Measurements from ENCODE around the gene SNAI3. TPM values are rescaled to one million over a fixed set of nuclear protein-coding genes. Genes with fewer than 3 reads are reported as not detected.

The SNAI3 gene
- total and polyA plus RNA-seq, 2 of the 4 experiments (the other 2 are of a cell fraction), result 0.21 TPM; not detected in 1

DNA sequence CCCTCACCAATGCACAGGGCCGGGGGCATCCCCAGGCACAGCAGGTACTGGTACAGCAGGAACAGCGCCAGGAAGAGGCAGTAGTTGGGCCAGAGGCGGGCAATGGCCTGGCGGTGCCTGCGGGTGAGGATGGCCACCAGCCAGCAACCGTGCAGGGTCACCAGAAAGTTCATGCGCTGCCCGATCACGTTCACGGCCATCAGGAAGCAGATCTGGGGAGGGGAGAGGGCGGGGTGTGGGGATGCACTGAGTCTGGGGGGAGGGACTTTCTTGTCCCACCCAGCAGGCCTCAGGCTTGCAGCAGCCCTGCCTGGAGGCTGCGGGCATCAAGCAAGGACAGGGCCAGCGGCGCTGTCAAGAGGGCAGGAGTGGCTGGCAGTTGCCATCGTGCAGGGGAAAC, 45.4 kb upstream of the SNAI3 start:
- no TSS peak for BruUV-seq (replicated peaks)
- H3K27ac ChIP-seq (ENCODE audit: insufficient read depth, low read length), result no peak overlapping the region
- no peak overlapping the region for H3K4me3 ChIP-seq (ENCODE audit: insufficient read depth, low read depth, low read length)
- peak overlapping the region; percentile 59; the same call in 1 of the 2 replicates for H2AK5ac ChIP-seq (ENCODE audit: low read depth, low read length)
- ChIA-PET CTCF (no interaction called here), POLR2A (ENCODE audit: unreplicated experiment) (no interaction called here)
- H2BK15ac ChIP-seq (ENCODE audit: low read depth, low read length), result no peak overlapping the region
- H3K56ac ChIP-seq (ENCODE audit: extremely low read depth, insufficient read depth, low read length), result no peak overlapping the region
- H3K36me3 ChIP-seq (ENCODE audit: control insufficient read depth, insufficient read depth, low read length), result peaks cover 73% of the 10 kb centered on the region
- H3K79me1 ChIP-seq (ENCODE audit: low read depth in 1 of 2, low read length in 2 of 2), result peaks cover 0 to 41% of the 10 kb centered on the region in 2 experiments; a peak in 3 of 4 replicates
- no peaks in the 10 kb centered on the region for H3K9me3 ChIP-seq (ENCODE audit: control insufficient read depth, insufficient read depth, low read length)
- no peak overlapping the region for H2AK9ac ChIP-seq (replicated peaks; ENCODE audit: low read depth, low read length, poor library complexity)
- in situ Hi-C loops (cut with MboI; ENCODE audit: low sequenced_read_pairs), result no loop called here
- WGBS, 2 experiments (ENCODE audit: extremely low coverage in 2 of 2, insufficient read length in 1 of 2), result 95% methylated on average over 4 of the region's 15 CpGs; no CpG with 5 or more reads in 1 of the 2 experiments
- H3K4ac ChIP-seq (ENCODE audit: low read depth, low read length), result no peak overlapping the region
- no peaks in the 10 kb centered on the region for H3K27me3 ChIP-seq (ENCODE audit: control insufficient read depth, insufficient read depth, low read length)
- no peak overlapping the region for H2BK120ac ChIP-seq (ENCODE audit: low read depth, low read length)
- H3K18ac ChIP-seq (ENCODE audit: low read depth, low read length), result no peak overlapping the region
- H3K9me1 ChIP-seq (ENCODE audit: insufficient read depth, low read length), result no peaks in the 10 kb centered on the region; the same call in 1 of the 2 replicates
- TF ChIP-seq BHLHE40 (IDR thresholded peaks at IDR 0.05; ENCODE audit: low read depth, low read length) (no peak), CHD1 (IDR thresholded peaks at IDR 0.05; ENCODE audit: low read depth, low read length) (no peak), FOS (IDR thresholded peaks at IDR 0.05; ENCODE audit: low read depth, low read length) (no peak), RCOR1 (IDR thresholded peaks at IDR 0.05; ENCODE audit: insufficient replicate concordance, low read length) (no peak), MXI1 (IDR thresholded peaks at IDR 0.05; ENCODE audit: borderline replicate concordance, low read depth, low read length) (no peak), MAZ (IDR thresholded peaks at IDR 0.05; ENCODE audit: borderline replicate concordance, low read depth, low read length) (no peak), MAFK (IDR thresholded peaks at IDR 0.05; ENCODE audit: low read depth, low read length) (no peak), RFX5 (IDR thresholded peaks at IDR 0.05; ENCODE audit: low read depth, low read length) (no peak), CEBPB (IDR thresholded peaks at IDR 0.05; ENCODE audit: low read depth, low read length) (no peak), SMC3 (IDR thresholded peaks at IDR 0.05; ENCODE audit: low read depth, low read length) (no peak), RAD21 (IDR thresholded peaks at IDR 0.05; ENCODE audit: low read length) (no peak), POLR2A (IDR thresholded peaks at IDR 0.05; ENCODE audit: low read depth, low read length) (no peak), NFE2L2 (IDR thresholded peaks at IDR 0.05; ENCODE audit: low read depth, low read length) (no peak)
- TF ChIP-seq, protein P1, sequence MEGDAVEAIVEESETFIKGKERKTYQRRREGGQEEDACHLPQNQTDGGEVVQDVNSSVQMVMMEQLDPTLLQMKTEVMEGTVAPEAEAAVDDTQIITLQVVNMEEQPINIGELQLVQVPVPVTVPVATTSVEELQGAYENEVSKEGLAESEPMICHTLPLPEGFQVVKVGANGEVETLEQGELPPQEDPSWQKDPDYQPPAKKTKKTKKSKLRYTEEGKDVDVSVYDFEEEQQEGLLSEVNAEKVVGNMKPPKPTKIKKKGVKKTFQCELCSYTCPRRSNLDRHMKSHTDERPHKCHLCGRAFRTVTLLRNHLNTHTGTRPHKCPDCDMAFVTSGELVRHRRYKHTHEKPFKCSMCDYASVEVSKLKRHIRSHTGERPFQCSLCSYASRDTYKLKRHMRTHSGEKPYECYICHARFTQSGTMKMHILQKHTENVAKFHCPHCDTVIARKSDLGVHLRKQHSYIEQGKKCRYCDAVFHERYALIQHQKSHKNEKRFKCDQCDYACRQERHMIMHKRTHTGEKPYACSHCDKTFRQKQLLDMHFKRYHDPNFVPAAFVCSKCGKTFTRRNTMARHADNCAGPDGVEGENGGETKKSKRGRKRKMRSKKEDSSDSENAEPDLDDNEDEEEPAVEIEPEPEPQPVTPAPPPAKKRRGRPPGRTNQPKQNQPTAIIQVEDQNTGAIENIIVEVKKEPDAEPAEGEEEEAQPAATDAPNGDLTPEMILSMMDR (conservative IDR thresholded peaks at IDR 0.05; ENCODE audit: low read depth, low read length), result no peak
- TF ChIP-seq, protein P2, sequence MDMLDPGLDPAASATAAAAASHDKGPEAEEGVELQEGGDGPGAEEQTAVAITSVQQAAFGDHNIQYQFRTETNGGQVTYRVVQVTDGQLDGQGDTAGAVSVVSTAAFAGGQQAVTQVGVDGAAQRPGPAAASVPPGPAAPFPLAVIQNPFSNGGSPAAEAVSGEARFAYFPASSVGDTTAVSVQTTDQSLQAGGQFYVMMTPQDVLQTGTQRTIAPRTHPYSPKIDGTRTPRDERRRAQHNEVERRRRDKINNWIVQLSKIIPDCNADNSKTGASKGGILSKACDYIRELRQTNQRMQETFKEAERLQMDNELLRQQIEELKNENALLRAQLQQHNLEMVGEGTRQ (IDR thresholded peaks at IDR 0.05; ENCODE audit: low read depth, low read length), result no peak
- TF ChIP-seq, protein P3, sequence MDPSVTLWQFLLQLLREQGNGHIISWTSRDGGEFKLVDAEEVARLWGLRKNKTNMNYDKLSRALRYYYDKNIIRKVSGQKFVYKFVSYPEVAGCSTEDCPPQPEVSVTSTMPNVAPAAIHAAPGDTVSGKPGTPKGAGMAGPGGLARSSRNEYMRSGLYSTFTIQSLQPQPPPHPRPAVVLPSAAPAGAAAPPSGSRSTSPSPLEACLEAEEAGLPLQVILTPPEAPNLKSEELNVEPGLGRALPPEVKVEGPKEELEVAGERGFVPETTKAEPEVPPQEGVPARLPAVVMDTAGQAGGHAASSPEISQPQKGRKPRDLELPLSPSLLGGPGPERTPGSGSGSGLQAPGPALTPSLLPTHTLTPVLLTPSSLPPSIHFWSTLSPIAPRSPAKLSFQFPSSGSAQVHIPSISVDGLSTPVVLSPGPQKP (IDR thresholded peaks at IDR 0.05; ENCODE audit: borderline replicate concordance, low read depth, low read length), result no peak
- H4K91ac ChIP-seq (ENCODE audit: insufficient read depth, low read depth, low read length), result no peak overlapping the region
- H2BK5ac ChIP-seq (ENCODE audit: low read depth, low read length, poor library complexity, severe bottlenecking), result no peak overlapping the region
- H3K14ac ChIP-seq (replicated peaks; ENCODE audit: low read depth, low read length), result no peak overlapping the region
- no peak overlapping the region for H3K4me2 ChIP-seq (ENCODE audit: low read depth, low read length)
- H3K4me1 ChIP-seq (ENCODE audit: control insufficient read depth, insufficient read depth, low read length), result no peaks in the 10 kb centered on the region
- intact Hi-C loops (cut with micrococcal nuclease), result no loop called here
- H4K20me1 ChIP-seq (ENCODE audit: insufficient read depth, low read length), result peaks cover 41% of the 10 kb centered on the region
- no peak overlapping the region for H4K8ac ChIP-seq (ENCODE audit: low read depth in 2 of 2, low read length in 2 of 2)
- H2AFZ ChIP-seq (replicated peaks; ENCODE audit: low read length, poor library complexity), result no peak overlapping the region
- DNase-seq (no peak), ATAC-seq (ENCODE audit: low read depth) (no peak)
- H3K23ac ChIP-seq (ENCODE audit: low read depth, low read length), result no peak overlapping the region
- H2BK20ac ChIP-seq (ENCODE audit: low read depth, low read length), result no peak overlapping the region
- H4K5ac ChIP-seq (ENCODE audit: low read depth, low read length), result no peak overlapping the region
- no peak overlapping the region for H3K9ac ChIP-seq (ENCODE audit: low read depth, low read length)
- dilution Hi-C loops (cut with HindIII; ENCODE audit: low sequenced_read_pairs, unreplicated experiment), result no loop called here

All from IMR-90 (cell line).